PC-3 (cell line): ENCODE data around the gene MRPL14. TPM values are rescaled to one million over a fixed set of nuclear protein-coding genes. Genes with fewer than 3 reads are reported as not detected.

Experiments used
- ATAC-seq: fragments of 200-7000 bp; cut with Tn5 transposase; 2 replicates; pipeline ENCODE4 v1.9.1; 2020; ENCODE audit warnings: mild to moderate bottlenecking, moderate library complexity
- BruUV-seq: library from RNA; stranded (reverse); fragments of 400-500 nt; replicated peaks from 2 replicates; lab custom pipeline; 2021; lab: Mats Ljungman, UMichigan
- CTCF ChIA-PET: fragments of 300-600 bp; sonication (Branson Sonifier 250); formaldehyde crosslinking; loops from one replicate; lab custom pipeline; 2022; ENCODE audit warnings: antibody characterized with exemption; lab: Charles Lee
- POLR2A ChIA-PET: fragments of 300-600 bp; sonication (Branson Sonifier 250); formaldehyde crosslinking; loops from one replicate; lab custom pipeline; 2022; ENCODE audit warnings: antibody characterized with exemption; ENCODE audit not compliant: unreplicated experiment; lab: Charles Lee
- DNase-seq: peaks from one replicate; pipeline ENCODE4 v3.0.0-alpha.2; 2015
- H2AFZ ChIP-seq: fragments of 300-600 bp; sonication (generic); 2 replicates; pipeline ENCODE4 v1.6.0; 2016; ENCODE audit warnings: antibody characterized with exemption, low read length
- H3F3A ChIP-seq: fragments of 300-600 bp; sonication (generic); one replicate; pipeline ENCODE4 v1.6.0; 2017; ENCODE audit warnings: antibody characterized with exemption, low read length, control low read depth, mild to moderate bottlenecking; ENCODE audit not compliant: unreplicated experiment
- H3K27ac ChIP-seq: fragments of 300-600 bp; sonication (generic); 2 replicates; pipeline ENCODE4 v1.5.1; 2016; ENCODE audit warnings: mild to moderate bottlenecking, low read length
- H3K27me3 ChIP-seq: fragments of 300-600 bp; sonication (generic); 2 replicates; pipeline ENCODE4 v1.6.1; 2016; ENCODE audit warnings: low read length, mixed read lengths
- H3K36me3 ChIP-seq: fragments of 300-600 bp; sonication (generic); 2 replicates; pipeline ENCODE4 v1.6.1; 2016; ENCODE audit warnings: low read depth, mixed run types, low read length, mixed read lengths
- H3K4me1 ChIP-seq: fragments of 300-600 bp; sonication (generic); 2 replicates; pipeline ENCODE4 v1.5.1; 2016; ENCODE audit warnings: low read length; ENCODE audit not compliant: insufficient read depth
- H3K4me2 ChIP-seq: fragments of 300-600 bp; sonication (generic); 2 replicates; pipeline ENCODE4 v1.6.0; 2016; ENCODE audit warnings: low read length
- H3K4me3 ChIP-seq: fragments of 300-600 bp; sonication (generic); 2 replicates; pipeline ENCODE4 v1.5.1; 2016; ENCODE audit warnings: mild to moderate bottlenecking, low read length, mixed read lengths
- H3K79me2 ChIP-seq: fragments of 300-600 bp; sonication (generic); 2 replicates; pipeline ENCODE4 v1.6.1; 2017; ENCODE audit warnings: low read length, mixed read lengths
- H3K9ac ChIP-seq: fragments of 300-600 bp; sonication (generic); 2 replicates; pipeline ENCODE4 v1.6.0; 2016; ENCODE audit warnings: mild to moderate bottlenecking, low read length
- H3K9me2 ChIP-seq: fragments of 300-600 bp; sonication (generic); replicated peaks from 2 replicates; pipeline ENCODE4 v1.6.1; 2016; ENCODE audit warnings: mixed run types, low read length, mixed read lengths
- H3K9me3 ChIP-seq: fragments of 300-600 bp; sonication (generic); 2 replicates; pipeline ENCODE4 v1.6.1; 2016; ENCODE audit warnings: low read length, mixed read lengths
- H4K20me1 ChIP-seq: fragments of 300-600 bp; sonication (generic); 2 replicates; pipeline ENCODE4 v1.6.1; 2016; ENCODE audit warnings: low read length, mixed read lengths
- EZH2 ChIP-seq: fragments of 300-600 bp; sonication (generic); IDR thresholded peaks from one replicate; pipeline ENCODE4 v1.6.1; 2017; ENCODE audit warnings: antibody characterized with exemption, mild to moderate bottlenecking, low read length; ENCODE audit not compliant: unreplicated experiment
- EZH2phosphoT487 ChIP-seq: fragments of 300-600 bp; sonication (generic); IDR thresholded peaks from 2 replicates; pipeline ENCODE4 v1.6.1; 2018; ENCODE audit warnings: mild to moderate bottlenecking, antibody characterized with exemption, low read length, borderline replicate concordance
- intact Hi-C: fragments of 100-400 bp; cut with micrococcal nuclease; formaldehyde crosslinking; loops from 2 replicates; pipeline ENCODE4 v1.9.0; 2023
- total RNA-seq: library from RNA; depleted of rRNA; stranded (reverse); fragments of >200 nt; gene quantifications from 2 replicates; pipeline ENCODE4 v1.2.3, GENCODE V29; 2014
- TF ChIP-seq, protein P1 (sequence below): fragments of 300-600 bp; sonication (generic); conservative IDR thresholded peaks from 2 replicates; pipeline ENCODE4 v1.5.1; 2017; ENCODE audit warnings: antibody characterized with exemption, low read depth, mild to moderate bottlenecking, low read length

MRPL14 gene
- total RNA-seq, 1 experiment from 2014 or later = 192 TPM

GRCh38 chr6:44143731-44144130 is 16.5 kb upstream of the MRPL14 start:
- Histone ChIP-seq H3K4me1 (no peaks in the 10 kb centered on the region), H3K9me2 (no peaks in the 10 kb centered on the region), H2AFZ (no peak overlapping the region), H3K9ac (no peak overlapping the region), H3F3A (no peaks in the 10 kb centered on the region), H3K36me3 (peaks cover 19% of the 10 kb centered on the region), H3K27me3 (no peaks in the 10 kb centered on the region), H3K79me2 (no peaks in the 10 kb centered on the region), H3K9me3 (no peaks in the 10 kb centered on the region), H3K4me3 (no peak overlapping the region), H3K4me2 (no peak overlapping the region), H3K27ac (no peak overlapping the region), H4K20me1 (no peaks in the 10 kb centered on the region)
- ChIA-PET CTCF (interaction anchor here (0.5 kb wide), 1 partner anchor 78 kb away, joined by 7 read pairs; no protein-coding TSS in a partner anchor), POLR2A (no interaction called here)
- TF ChIP-seq EZH2phosphoT487 (no peak), EZH2 (no peak)
- TF ChIP-seq, protein P1, sequence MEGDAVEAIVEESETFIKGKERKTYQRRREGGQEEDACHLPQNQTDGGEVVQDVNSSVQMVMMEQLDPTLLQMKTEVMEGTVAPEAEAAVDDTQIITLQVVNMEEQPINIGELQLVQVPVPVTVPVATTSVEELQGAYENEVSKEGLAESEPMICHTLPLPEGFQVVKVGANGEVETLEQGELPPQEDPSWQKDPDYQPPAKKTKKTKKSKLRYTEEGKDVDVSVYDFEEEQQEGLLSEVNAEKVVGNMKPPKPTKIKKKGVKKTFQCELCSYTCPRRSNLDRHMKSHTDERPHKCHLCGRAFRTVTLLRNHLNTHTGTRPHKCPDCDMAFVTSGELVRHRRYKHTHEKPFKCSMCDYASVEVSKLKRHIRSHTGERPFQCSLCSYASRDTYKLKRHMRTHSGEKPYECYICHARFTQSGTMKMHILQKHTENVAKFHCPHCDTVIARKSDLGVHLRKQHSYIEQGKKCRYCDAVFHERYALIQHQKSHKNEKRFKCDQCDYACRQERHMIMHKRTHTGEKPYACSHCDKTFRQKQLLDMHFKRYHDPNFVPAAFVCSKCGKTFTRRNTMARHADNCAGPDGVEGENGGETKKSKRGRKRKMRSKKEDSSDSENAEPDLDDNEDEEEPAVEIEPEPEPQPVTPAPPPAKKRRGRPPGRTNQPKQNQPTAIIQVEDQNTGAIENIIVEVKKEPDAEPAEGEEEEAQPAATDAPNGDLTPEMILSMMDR = no peak
- no TSS peak for BruUV-seq
- DNase-seq = no peak
- ATAC-seq = no peak
- intact Hi-C loops = no loop called here

- ATAC-seq (no peak), DNase-seq (no peak)
- TF ChIP-seq, protein P1 = no peak
- TF ChIP-seq EZH2phosphoT487 (no peak), EZH2 (no peak)
- Histone ChIP-seq H3K27ac (no peak overlapping the region), H3K9me3 (no peaks in the 10 kb centered on the region), H3K4me3 (no peak overlapping the region), H2AFZ (no peak overlapping the region), H3K4me2 (no peak overlapping the region), H3K79me2 (no peaks in the 10 kb centered on the region), H3K27me3 (no peaks in the 10 kb centered on the region), H3K36me3 (peaks cover 15% of the 10 kb centered on the region), H4K20me1 (no peaks in the 10 kb centered on the region), H3K9ac (no peak overlapping the region), H3K4me1 (no peaks in the 10 kb centered on the region), H3K9me2 (no peaks in the 10 kb centered on the region), H3F3A (no peaks in the 10 kb centered on the region)
- BruUV-seq = no TSS peak
- intact Hi-C loops = no loop called here
- ChIA-PET POLR2A (no interaction called here), CTCF (no interaction called here)
Measured at GRCh38 chr6:44142835-44143234, 15.6 kb upstream of the MRPL14 start.

DNA sequence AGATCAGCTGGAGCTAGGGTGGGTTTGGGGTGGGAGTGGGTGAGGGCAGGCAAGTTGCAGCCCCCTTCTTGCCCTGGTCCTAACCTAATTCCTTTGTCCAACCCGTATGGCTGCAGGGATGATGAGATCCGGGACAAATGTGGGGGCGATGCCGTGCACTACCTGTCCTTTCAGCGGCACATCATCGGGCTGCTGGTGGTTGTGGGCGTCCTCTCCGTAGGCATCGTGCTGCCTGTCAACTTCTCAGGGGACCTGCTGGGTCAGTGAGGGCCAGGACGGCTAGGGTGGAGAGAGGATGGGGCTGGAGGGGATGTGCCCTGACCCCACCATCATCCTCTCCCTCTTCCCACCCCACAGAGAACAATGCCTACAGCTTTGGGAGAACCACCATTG is 12.1 kb upstream of the MRPL14 start:
- Histone ChIP-seq H2AFZ (no peak overlapping the region), H3K79me2 (no peaks in the 10 kb centered on the region), H3F3A (no peaks in the 10 kb centered on the region), H3K4me2 (no peak overlapping the region), H3K4me1 (no peaks in the 10 kb centered on the region), H4K20me1 (no peaks in the 10 kb centered on the region), H3K36me3 (peaks cover 9% of the 10 kb centered on the region), H3K9me3 (no peaks in the 10 kb centered on the region), H3K9ac (no peak overlapping the region), H3K4me3 (no peak overlapping the region), H3K27ac (no peak overlapping the region), H3K27me3 (no peaks in the 10 kb centered on the region), H3K9me2 (no peaks in the 10 kb centered on the region)
- intact Hi-C loops = no loop called here
- ATAC-seq (no peak), DNase-seq (no peak)
- ChIA-PET CTCF (no interaction called here), POLR2A (no interaction called here)
- TF ChIP-seq EZH2phosphoT487 (no peak), EZH2 (no peak)
- TF ChIP-seq, protein P1 = no peak
- no TSS peak for BruUV-seq
